ENCODE data around the gene HDHD5. TPM values are rescaled to one million over a fixed set of nuclear protein-coding genes. Genes with fewer than 3 reads are reported as not detected.
"Not testable (repeated sequence)": the region's sequence is repeated elsewhere in the genome, so short reads cannot be mapped to it uniquely, and the experiment has no call there.

The HDHD5 gene
- total RNA-seq, 1 donor from 2014 or later: 19.1 TPM

DNA sequence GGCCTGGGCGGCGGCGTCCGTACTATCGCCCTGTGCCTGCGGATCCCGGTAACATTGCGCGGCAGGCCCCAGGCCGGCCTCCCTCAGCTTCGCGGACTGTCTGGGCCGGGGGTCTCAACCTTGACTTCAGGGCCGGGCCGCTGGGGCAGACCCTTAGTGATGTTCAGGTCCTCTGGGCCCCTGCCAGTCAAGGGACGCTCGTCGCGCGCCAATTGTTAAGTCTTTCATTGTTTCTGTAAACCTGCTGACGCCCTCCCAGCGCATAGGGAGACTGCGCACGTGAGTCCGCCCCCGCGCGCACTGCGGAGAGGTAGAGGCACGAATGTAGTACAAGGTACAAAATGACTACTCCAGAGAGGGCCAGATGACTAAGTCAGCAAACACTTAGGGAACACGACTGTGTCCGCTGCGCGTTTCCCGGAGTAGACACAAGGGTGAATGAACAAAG is 451 bp upstream of the HDHD5 start:
- ATAC-seq: peak; percentile 60
- intact Hi-C loops (cut with DNase I): no loop called here
- peak; percentile 70 for DNase-seq (ENCODE audit: low spot score)

DNA sequence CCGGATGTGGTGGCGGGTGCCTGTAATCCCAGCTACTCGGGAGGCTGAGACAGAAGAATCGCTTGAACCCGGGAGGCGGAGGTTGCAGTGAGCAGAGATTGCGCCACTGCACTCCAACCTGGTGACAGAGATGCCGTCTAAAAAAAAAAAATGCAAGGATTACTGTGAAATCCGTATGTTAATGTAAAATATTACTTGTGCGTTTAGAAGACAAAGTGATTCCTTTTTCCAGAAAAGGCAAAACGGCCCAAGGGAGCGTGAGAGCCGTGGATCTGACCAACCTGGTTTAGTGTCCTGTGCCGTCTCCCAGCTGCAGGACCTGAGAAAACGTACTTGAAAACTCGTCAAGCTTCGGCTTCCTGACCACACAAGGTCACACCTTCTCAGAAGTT is 905 bp downstream of the HDHD5 start:
- intact Hi-C loops (cut with DNase I): no loop called here
- no peak for DNase-seq (ENCODE audit: low spot score)
- no peak for ATAC-seq

DNA sequence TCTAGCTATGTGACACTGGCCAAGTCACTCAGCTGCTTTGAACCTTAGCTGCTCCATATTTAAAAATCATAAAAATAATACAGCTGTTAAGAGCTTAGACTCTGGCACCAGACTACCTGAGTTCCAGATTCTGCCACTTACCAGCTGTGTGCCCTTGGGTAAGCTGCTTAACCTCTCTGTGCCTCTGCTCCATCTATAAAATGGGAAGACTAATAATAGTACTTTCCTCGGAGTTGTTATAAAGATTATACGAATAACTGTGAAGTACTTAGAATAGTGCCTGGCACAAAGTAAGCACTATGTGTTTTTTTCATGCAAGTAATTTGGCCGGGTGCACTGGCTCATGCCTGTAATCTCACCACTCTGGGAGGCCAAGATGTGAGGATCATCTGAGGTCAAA is 1.4 kb downstream of the HDHD5 start:
- DNase-seq (ENCODE audit: low spot score): no peak
- intact Hi-C loops (cut with DNase I): no loop called here
- no peak for ATAC-seq

DNA sequence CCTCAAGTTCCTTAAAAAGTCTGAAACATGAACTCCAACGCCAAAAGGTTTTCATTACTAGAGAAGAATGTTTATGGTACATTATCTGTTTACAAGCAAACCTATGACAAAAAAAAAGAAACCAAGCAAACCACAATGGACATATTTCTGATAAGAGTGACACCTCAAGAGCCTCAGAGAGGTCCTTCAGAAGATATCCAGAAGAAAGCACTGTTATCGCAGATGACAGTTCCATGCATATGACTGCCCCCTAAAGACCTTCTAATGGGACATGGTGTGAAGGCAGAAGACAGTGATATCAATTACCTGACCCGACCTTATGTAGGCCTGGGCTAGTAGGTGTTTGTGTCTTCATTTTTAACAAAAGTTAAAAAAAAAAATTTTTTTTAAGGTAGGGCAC is 3.1 kb downstream of the HDHD5 start:
- ATAC-seq (no peak), DNase-seq (ENCODE audit: low spot score) (no peak)

DNA sequence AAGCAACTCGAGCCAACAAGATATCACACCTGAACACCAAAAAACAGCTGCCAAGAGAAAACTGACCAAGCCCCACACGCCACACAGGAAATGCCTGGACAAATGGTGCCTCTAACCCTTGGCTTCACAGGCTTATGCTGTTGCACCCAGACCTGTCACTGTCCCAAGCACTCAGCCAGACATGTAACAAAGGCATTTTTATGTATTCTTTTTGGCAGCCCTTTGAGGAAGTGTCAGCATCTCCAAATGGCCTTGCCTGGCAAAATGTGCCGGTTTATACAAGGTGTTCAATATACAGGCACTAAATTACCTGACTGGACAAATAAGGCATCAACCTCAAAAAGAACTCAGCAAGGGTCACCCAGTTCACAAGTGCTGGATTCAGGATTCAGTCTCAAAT is 6.1 kb downstream of the HDHD5 start:
- intact Hi-C loops (cut with DNase I): no loop called here
- DNase-seq (ENCODE audit: low spot score) (no peak), ATAC-seq (no peak)

More for the DNA sequence above, 3.1 kb downstream of the HDHD5 start:
- intact Hi-C loops (cut with DNase I): no loop called here

DNA sequence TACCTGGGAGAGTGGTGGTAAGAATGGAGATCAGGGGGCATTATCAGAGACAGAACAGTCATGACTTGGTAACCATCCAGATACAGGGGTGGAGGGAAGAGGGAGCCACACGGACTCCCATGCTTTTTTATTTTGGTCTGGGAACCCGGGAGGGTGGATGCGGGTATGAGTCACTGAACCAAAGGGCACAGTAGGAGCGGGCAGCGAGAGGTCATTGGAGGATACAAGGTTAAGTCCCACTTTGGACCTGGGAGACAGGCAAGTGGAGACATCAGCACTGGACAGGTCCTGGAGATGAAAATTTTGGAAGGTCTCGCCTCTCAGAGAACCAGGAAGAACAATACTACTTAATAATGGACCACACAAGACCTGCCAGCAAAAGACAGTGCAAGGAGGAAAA is 6.7 kb downstream of the HDHD5 start:
- intact Hi-C loops (cut with DNase I): no loop called here
- DNase-seq (ENCODE audit: low spot score): no peak
- ATAC-seq: no peak

DNA sequence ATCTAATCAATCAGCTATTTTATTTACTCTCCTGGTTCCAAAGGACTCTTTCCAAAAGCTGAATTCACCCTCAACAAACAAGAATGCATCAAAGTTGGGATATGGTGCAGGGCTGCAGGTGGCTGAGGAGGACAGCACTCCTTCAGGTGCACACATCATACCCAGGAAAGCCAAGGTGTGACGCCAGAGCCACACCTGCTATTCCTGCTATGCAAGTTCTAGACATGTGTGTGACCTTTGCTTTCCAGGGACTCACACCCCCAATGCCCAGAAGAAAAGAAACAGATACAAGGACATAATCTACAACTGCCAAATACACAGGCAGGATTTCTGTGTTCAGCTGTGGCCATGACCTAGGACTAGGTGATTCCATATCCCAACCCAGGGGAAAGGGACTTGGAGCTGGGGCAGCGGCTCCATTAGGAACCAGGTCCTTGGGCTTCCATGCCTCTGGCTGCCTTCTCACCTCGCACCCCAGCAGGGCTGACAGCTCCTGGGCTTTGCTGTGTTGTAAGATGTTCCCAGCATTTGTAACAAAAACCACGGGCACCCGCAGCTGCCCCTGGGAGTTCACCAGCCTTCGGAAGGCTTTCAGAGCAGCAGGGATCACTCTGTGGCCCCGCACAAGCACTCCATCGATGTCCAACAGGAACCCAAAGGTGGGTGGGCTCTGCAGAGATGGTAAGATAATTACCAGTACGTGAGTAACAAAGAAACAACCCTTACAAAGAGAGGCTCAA is 9.8 kb downstream of the HDHD5 start:
- DNase-seq (ENCODE audit: low spot score): no peak
- ATAC-seq: no peak
- intact Hi-C loops (cut with DNase I): no loop called here

DNA sequence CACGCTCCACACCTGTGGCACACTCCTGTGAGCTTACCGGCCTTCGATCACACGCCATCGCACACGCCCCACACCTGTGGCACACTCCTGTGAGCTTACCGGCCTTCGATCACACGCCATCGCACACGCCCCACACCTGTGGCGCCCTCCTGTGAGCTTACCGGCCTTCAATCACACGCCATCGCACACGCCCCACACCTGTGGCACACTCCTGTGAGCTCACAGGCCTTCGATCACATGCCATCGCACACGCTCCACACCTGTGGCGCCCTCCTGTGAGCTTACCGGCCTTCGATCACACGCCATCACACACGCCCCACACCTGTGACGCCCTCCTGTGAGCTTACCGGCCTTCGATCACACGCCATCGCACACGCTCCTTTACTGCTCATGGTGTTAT is 11.6 kb downstream of the HDHD5 start:
- intact Hi-C loops (cut with DNase I); DNase-seq (ENCODE audit: low spot score); ATAC-seq: not testable (repeated sequence)

DNA sequence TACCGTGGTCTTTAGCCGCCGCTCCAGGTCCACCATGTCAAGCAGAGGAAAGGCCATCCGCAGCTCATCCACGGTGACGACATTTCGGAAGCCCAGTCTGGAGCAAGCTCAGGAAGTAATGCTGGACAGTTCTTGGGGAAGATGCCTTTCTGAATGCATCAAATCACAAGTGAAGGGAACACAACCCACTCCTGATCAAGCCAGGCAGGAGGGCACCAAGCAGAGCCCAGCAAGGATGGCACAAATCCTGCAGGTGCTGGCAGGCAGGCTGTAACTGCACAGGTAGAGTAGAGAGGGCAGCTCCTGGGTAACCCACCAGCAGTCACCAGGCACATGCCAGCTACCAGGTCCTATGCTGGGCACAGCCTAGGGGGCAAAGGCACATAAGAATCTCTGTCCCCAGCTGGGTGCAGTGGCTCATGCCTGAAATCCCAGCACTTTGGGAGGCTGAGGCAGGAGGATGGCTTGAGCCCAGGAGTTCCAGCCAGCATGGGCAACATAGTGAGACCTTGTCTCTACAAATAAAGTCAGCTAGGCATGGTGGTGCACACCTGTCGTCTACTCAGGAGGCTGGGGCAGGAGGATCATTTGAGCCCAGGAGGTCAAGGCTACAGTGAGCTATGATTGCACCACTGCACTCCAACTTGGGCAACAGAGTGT is 13.9 kb downstream of the HDHD5 start:
- intact Hi-C loops (cut with DNase I): no loop called here
- no peak for DNase-seq (ENCODE audit: low spot score)

DNA sequence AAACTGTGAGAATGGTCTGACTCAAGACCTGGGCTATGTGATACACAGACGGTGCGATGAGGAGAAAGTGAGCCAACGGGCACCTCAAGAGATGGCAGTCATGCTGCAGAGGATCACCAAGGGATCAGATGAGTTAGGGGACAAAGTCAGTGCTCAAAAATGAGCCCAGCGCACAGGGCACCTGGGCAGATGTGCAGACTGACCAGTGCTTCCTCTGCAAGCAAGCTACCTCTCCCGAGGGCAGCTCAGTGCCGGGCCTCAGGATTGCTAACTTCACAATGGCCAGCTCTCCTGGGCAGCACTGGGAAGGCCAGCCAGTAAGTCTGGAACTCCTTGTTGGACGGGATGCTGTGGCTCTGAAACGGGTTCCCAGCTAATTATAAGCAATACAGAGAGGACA is 15.3 kb downstream of the HDHD5 start:
- intact Hi-C loops (cut with DNase I): no loop called here
- no peak for DNase-seq (ENCODE audit: low spot score)
- no peak for ATAC-seq

More for the DNA sequence above, 13.9 kb downstream of the HDHD5 start:
- no peak for ATAC-seq

DNA sequence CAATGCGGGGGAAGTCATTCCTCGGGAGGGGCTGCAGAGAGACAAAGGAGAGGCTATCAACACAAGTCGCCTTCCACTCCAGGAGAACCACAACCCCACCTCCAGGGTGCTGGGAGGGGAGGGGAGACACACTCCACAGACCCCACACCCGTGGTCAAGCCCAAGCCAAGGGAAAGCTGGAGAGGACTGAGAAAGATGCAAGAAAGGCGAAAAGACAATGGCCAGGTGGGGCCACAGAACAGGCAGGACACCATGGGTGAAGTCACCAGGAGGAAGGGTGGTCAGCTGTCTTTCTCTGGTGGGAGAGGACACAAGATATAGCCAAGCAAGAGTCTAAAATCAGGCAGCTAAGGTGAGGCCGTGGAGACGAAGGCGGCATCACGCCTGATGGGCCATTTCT is 16.0 kb downstream of the HDHD5 start:
- no peak for DNase-seq (ENCODE audit: low spot score)
- intact Hi-C loops (cut with DNase I): no loop called here
- no peak for ATAC-seq

DNA sequence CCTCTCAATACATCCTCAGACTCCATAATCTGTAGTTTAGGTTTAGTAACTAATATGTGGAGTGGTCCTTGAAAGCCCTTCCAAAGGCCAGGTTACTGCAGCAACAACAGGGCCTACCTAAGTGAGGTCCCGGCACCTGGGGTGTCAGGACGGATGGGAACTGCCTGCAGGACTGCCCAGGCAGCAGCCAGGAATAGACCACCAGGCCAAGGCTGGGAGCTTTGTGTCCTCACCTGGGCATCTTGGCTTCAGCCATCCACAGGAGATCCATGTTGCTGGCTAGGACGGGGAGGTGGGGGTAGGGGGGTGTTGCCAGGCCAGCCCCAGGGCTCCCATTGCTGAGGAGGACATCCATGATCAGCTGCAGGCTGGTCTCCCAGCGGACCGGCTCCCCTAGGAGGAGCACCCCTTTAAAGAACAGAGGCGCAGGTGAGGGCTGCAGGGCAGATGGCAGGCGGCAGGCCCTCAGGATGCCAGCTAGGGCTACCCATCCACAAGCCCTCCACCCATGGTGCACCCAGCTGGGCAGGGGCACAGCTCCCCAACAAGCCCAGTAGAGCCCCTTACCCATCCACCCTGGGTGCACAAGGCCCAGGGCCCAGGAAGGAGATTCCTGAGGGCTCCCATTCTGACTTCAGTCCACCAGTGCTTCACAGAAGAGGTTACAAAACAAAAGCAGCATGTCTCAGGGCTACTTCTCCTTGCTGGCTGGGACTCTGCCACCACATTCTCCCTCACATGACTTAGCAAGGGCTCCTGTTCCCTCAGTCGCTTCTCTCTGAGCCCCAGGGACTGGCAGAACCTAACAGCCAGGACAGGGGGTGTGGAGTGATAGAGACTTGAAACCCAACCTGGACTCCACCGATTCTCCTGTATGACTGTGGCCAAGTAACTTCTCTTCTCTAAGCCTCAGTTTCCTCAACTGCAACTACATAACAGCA is 18.0 kb downstream of the HDHD5 start:
- no peak for ATAC-seq
- no peak for DNase-seq (ENCODE audit: low spot score)
- intact Hi-C loops (cut with DNase I): no loop called here

DNA sequence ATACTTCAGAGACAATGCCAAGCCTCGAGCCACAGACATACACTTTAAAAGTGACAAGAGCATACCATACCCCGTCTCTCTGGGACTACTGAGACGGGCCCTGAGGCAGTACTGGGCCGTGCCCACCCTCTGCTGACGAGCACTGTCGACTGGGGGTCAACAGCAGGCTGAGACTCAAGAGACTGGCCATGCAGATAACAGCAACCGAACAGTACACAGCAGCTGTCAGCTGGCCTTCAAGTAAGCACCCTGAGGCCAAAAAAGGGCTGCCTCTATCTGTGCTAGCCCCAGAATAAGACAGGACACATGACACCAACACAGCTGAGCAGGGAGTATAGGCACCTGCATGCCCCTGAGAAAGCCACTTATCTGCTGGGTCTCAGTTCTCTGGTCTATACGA is 19.1 kb downstream of the HDHD5 start:
- intact Hi-C loops (cut with DNase I): no loop called here
- DNase-seq (ENCODE audit: low spot score): no peak
- ATAC-seq: no peak

DNA sequence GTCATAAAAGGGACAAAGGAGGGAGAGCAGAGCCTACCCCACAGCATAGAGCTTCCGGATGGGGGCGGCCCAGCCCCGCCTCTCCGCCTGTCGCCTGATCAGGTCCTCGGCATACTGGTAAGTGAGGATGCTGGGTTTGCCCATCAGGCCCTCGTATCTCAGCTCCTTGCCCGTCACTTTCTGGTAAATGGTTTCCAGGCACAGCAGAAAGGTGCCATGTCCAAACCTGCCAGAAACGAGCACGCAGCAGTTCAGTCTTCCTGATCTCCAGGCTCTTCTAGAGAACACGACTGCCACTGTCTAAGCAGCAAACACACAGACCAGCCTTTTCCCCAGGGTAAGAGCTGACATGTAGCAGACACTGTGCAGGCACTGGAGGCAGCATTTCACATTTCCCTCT is 20.6 kb downstream of the HDHD5 start:
- DNase-seq (ENCODE audit: low spot score): no peak
- intact Hi-C loops (cut with DNase I): no loop called here
- no peak for ATAC-seq

DNA sequence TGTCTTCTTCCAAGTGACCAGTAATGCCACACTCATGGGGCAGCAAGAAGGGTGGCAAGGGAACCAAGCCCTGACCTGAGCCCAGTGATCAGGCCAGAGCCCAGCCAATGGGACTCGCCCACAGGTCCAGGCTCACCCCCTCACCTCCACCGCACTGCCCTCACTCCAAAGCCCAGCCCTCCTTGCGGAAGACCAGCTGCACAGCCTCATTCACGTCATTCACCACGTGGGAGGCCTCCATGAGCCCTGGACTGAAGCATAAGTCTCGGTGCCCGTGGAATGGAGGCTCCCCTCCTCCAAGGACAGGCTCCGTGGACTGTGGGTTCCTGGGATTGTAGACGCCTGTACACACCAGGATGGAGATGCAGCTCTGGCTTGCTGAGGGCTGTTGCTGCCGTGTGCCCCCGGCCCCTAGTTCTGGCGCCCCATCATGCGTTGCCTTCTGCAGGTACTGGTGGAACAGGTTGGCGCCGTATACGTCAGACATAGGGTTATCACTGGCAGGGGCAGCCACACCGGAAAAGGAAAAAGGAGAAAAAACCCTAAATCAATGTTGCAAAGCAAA is 21.1 kb downstream of the HDHD5 start:
- ATAC-seq: no peak
- no peak for DNase-seq (ENCODE audit: low spot score)
- intact Hi-C loops (cut with DNase I): no loop called here

DNA sequence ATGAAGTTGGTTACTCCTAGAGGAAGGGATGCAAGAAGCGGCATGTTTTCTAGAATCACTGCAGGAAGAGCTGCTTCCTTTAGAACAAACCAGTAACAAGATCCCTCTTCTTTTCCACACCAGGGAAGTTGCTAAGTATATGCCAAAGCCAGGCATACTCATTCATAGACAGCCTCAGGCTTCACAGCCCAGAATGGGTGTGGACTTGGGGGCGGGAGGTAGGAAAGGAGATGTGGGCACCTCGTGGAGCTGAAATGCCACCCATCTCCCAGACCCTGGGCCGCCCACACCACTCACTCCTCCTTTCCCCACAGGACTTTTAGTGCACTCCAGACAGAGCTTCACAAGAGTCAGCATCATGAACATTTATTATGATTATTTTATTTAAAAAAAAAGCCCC is 21.9 kb downstream of the HDHD5 start:
- intact Hi-C loops (cut with DNase I): no loop called here
- no peak for ATAC-seq
- DNase-seq (ENCODE audit: low spot score): no peak

DNA sequence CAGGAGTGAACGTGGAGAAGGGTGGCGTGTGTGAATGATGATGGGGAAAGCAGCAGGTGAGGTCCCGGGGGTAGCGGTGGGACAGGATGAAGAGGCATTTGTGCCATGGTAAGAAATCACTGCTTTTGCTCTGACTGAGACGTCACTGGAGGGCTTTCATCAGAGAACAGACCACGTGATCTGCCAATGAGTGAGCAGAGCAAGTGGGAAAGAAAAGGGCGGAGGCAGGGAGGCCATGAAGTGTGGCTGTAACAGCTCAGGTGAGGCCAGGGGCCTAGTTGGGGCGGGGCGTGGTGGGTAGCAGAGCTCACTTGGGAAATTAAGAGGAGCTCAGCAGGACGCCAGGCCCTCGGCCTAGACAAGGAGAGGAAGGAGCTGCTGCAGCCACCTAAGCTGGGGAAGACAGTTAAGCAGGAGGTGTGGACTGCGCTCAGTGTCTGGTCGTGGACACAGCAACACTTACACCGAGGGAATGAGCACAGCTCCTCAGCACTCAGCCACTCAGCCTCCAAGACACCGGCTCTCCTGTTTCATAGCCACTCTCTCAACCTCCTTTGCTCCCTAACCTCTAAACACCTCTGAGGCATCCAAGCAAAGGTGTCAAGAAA is 23.8 kb downstream of the HDHD5 start:
- no peak for DNase-seq (ENCODE audit: low spot score)

DNA sequence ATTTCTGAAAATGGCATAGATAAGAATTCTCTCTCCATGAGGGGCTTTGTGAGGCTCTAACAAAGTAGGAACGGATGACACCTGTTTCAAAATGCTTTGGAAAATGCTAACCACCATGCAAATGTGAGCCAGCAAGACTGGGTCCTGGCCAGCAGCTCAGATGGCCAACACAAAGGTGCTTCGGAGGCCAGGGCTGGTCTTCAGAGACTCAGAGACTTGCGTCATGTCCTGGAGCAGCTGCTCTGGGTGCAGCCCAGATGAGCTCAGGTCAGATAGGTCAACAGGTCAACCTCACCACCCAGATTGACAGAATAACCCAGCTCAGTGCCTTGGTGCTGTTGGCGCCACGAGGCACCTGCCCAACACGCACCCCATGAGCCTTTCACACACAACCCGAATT is 25.9 kb downstream of the HDHD5 start:
- intact Hi-C loops (cut with DNase I): no loop called here
- DNase-seq (ENCODE audit: low spot score): no peak

More for the DNA sequence above, 23.8 kb downstream of the HDHD5 start:
- intact Hi-C loops (cut with DNase I): no loop called here
- ATAC-seq: no peak

DNA sequence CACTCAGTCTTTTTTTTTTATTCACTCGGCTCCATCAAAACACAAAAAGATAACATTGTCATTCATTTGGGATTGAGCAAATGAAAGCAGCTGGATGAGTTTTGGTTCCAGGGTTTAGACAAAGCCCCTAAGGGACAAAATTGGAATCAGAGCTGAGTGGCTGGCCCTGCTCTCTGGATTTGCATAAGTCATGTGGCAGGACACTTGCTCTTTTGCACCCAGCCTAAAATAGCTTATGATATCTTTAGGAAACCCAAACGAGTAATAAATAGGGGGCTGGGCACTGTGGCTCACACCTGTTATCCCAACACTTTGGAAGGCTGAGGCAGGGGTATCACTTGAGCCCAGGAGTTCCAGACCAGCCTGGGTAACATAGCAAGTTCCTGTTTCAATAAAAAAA is 27.0 kb downstream of the HDHD5 start:
- no peak for ATAC-seq
- intact Hi-C loops (cut with DNase I): no loop called here
- no peak for DNase-seq (ENCODE audit: low spot score)

More for the DNA sequence above, 25.9 kb downstream of the HDHD5 start:
- ATAC-seq: no peak

All from sciatic nerve (tissue), 2 donors.